Measurements from ENCODE around the gene VIPR2.
"Not testable (repeated sequence)": the region's sequence is repeated elsewhere in the genome, so short reads cannot be mapped to it uniquely, and the experiment has no call there.

Gene VIPR2

DNA sequence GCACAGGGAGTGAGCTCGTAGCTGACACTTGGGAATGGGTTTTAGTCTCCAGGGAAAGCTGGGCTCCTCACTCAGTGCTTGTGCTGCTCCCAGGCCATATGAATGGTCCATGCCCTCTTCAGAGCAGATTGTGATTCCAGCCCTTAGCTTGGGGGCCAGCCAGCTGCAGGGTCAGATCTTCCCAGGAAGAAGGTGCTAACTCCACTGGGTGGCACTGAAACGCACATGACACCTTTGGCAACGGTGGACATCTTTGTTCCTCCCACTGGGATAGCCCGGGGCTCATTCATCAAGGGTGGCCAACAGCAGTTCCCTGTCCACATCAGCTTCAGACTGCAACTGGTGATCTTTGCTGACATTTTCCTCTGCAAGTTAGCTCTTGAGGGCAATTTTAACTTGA, 159.1 kb downstream of the VIPR2 start:
- TF ChIP-seq, protein P1, sequence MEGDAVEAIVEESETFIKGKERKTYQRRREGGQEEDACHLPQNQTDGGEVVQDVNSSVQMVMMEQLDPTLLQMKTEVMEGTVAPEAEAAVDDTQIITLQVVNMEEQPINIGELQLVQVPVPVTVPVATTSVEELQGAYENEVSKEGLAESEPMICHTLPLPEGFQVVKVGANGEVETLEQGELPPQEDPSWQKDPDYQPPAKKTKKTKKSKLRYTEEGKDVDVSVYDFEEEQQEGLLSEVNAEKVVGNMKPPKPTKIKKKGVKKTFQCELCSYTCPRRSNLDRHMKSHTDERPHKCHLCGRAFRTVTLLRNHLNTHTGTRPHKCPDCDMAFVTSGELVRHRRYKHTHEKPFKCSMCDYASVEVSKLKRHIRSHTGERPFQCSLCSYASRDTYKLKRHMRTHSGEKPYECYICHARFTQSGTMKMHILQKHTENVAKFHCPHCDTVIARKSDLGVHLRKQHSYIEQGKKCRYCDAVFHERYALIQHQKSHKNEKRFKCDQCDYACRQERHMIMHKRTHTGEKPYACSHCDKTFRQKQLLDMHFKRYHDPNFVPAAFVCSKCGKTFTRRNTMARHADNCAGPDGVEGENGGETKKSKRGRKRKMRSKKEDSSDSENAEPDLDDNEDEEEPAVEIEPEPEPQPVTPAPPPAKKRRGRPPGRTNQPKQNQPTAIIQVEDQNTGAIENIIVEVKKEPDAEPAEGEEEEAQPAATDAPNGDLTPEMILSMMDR (conservative IDR thresholded peaks at IDR 0.05; ENCODE audit: low read length) = no peak
- DNase-seq (ENCODE audit: low read depth) = no peak
- no peak overlapping the region for H3K4me3 ChIP-seq (ENCODE audit: low read length)

DNA sequence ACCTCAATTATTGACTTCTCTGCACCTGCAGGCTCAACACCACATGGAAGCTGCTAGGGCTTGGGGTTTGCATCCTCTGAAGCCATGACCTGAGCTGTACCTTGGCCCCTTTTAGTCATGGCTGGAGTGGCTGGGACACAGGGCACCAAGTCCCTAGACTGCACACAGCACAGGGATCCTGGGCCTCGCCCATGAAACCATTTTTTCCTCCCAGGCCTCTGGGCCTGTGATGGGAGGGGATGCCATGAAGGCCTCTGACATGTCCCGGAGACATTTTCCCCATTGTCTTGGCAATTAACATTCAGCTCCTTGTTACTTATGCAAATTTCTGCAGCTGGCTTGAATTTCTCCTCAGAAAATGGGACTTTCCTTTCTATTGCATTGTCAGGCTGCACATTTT, 160.7 kb downstream of the VIPR2 start:
- not testable (repeated sequence) for DNase-seq (ENCODE audit: low read depth); H3K4me3 ChIP-seq (ENCODE audit: low read length)

DNA sequence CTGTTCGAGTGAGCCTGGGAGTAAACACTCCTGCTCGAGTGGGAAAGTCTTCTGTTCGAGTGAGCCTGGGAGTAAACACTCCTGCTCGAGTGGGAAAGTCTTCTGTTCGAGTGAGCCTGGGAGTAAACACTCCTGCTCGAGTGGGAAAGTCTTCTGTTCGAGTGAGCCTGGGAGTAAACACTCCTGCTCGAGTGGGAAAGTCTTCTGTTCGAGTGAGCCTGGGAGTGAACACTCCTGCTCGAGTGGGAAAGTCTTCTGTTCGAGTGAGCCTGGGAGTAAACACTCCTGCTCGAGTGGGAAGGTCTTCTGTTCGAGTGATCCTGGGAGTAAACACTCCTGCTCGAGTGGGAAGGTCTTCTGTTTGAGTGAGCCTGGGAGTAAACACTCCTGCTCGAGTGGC, 162.6 kb downstream of the VIPR2 start:
- not testable (repeated sequence) for H3K4me3 ChIP-seq (ENCODE audit: low read length); DNase-seq (ENCODE audit: low read depth)

DNA sequence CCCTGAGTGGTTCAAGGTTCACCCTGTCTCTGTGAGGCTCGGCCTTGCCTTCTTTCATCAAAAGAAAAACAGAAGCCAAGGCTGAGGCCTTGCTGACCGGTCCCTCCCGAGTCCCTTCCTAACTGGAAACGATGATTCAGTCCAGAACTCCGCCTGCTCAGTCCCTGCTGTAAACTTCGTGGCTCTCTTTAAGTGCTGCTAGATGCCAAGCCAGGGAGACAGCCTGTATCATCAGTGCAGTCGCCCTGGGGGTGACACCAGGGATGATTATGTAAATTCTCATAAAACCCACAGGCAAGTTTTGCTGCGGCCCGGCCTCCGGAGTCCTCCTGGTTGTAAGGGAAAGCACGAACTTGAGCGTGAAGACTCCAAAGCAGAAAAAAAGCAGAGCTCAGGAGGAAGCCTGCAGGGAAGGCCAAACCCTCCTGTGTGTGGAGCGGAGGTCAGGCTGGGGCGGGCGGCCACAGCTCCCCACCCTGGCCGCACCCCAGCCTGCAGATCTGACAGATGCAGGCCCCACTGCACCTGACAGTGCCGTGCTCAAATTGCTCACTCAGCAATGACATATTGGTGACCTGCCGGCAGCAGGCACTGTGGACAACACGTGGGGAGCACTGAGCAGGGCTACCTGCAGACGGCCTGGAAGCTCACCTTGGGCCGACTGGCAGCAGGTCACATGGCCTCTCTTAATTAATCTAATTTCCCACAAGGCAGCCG, 164.9 kb downstream of the VIPR2 start:
- H3K4me3 ChIP-seq (ENCODE audit: low read length) = no peak overlapping the region
- TF ChIP-seq, protein P1 (conservative IDR thresholded peaks at IDR 0.05; ENCODE audit: low read length) = no peak
- DNase-seq (ENCODE audit: low read depth) = no peak

DNA sequence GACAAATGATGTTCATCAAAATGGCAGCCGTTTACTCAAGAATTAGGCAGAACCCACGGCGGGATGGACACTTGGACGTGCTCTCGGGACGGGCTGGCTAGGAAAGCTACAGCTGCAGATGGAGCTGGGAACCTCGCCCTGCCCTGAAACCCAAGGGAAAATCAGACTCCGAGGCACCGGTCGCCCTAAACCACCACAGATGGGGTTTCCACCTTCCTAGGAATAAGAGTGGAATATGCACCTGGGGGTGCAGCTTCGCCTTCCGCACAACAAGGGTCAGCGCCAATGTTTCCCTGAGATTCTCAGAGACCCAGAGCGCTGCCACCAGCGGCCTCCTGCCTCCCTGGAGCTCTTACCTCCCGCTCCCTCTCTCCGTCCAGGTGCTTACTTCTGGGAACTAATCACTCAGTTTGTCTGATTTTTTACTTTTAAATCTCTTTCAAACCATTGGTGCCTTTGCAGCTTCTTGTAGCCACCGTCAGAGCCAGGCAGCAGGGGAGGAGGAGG, 165.6 kb downstream of the VIPR2 start:
- no peak for DNase-seq (ENCODE audit: low read depth)
- no peak overlapping the region for H3K4me3 ChIP-seq (ENCODE audit: low read length)

More for the DNA sequence above, 165.6 kb downstream of the VIPR2 start:
- TF ChIP-seq, protein P1 (conservative IDR thresholded peaks at IDR 0.05; ENCODE audit: low read length) = no peak

Data from AG10803 (cell line).